IgD-negative memory B cell (primary cell): Measurements from ENCODE around the gene SYT1. TPM values are rescaled to one million over a fixed set of nuclear protein-coding genes. Genes with fewer than 3 reads are reported as not detected.
A peak's percentile ranks its signal among the peaks of the same experiment; 100 is the strongest.
"Not testable (repeated sequence)": the region's sequence is repeated elsewhere in the genome, so short reads cannot be mapped to it uniquely, and the experiment has no call there.

Source experiments
- H3K27ac Mint-ChIP-seq, 3 donors: one replicate each; pipeline ENCODE4 v1.8.0; 2020 to 2022; ENCODE audit warnings: mild to moderate bottlenecking in 3 of 3, mixed read lengths in 3 of 3, moderate library complexity in 1 of 3
- H3K27me3 Mint-ChIP-seq: one replicate; pipeline ENCODE4 v1.8.0; 2021; ENCODE audit warnings: mixed read lengths
- H3K36me3 Mint-ChIP-seq: one replicate; pipeline ENCODE4 v1.8.0; 2020; ENCODE audit warnings: mild to moderate bottlenecking, mixed read lengths
- H3K4me1 Mint-ChIP-seq, 3 donors: one replicate each; pipeline ENCODE4 v1.8.0; 2020 to 2022; ENCODE audit warnings: mixed read lengths in 3 of 3, mild to moderate bottlenecking in 1 of 3
- H3K4me3 Mint-ChIP-seq, 4 donors: one replicate each; pipeline ENCODE4 v1.8.0; 2020 to 2022; ENCODE audit warnings: mild to moderate bottlenecking in 4 of 4, mixed read lengths in 4 of 4, moderate library complexity in 3 of 4
- H3K9me3 Mint-ChIP-seq, 3 donors: one replicate each; pipeline ENCODE4 v1.8.0; 2020 to 2021; ENCODE audit warnings: mixed read lengths in 3 of 3, mild to moderate bottlenecking in 1 of 3
- polyA plus RNA-seq: library from polyadenylated mRNA; unstranded; fragments of 300-500 nt; fragmentation: Illumina TruSeq; gene quantifications from one replicate; pipeline ENCODE4 v1.2.3, GENCODE V29; 2021

SYT1 gene
- 1.6 TPM for polyA plus RNA-seq

DNA sequence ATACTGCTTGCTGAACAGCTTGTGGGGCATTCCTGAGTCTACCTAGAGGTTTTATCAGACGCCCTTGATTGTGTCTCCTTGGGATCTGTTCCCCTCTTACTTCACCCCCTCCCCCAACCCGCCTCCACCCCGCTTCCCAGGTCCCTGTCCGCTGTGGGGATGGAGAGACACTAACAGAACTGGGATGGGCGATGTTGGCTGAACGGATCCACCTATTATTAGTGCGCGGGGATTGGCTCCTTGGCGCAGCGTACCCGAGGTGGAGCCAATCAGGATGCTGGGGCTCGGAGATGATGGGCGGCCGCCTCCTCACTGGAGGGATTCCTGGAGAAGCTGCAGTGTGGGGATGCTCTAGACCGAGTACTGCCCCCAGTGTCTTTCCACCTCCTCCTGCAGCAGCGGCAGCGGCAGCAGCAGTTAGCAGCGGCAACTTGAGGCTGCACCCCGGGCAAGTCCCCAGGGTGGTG is at the start of gene SYT1:
Gene SYT1 (plus strand): TSS at position 372 of the 467 bp plus-strand sequence.
- peak within 1 kb of the TSS; percentile 52 to 90 (median 86) for H3K27ac Mint-ChIP-seq
- H3K36me3 Mint-ChIP-seq = no peaks in the 10 kb centered on the region
- no peaks in the 10 kb centered on the region for H3K9me3 Mint-ChIP-seq
- H3K27me3 Mint-ChIP-seq = no peaks in the 10 kb centered on the region
- peak within 1 kb of the TSS; percentile 89 to 96 (median 96) for H3K4me3 Mint-ChIP-seq
- peaks cover 6 to 20% (median 8%) of the 10 kb centered on the region in 3 donors for H3K4me1 Mint-ChIP-seq

DNA sequence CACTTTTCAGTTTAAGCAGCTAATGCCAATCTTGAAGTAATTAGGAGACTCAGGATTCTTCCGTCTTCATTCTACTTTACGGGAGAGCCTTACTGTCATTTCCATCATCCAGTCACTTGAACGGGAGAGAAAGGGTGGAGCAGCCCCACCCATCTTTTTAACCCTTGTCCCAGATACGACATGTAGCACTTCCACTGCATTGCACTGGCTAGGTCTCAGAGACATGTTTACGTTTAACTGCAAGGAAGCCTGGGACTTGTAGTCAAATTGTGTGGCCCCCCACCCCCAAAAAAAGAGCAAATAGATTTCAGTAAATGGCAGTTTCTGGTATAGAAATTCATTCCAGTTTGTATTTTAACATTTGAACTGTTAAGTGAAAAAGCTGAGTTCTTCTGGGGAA is 46.1 kb upstream of the SYT1 start:
- Mint-ChIP-seq H3K9me3 (no peaks in the 10 kb centered on the region), H3K4me3 (no peak overlapping the region), H3K36me3 (no peaks in the 10 kb centered on the region), H3K4me1 (no peaks in the 10 kb centered on the region), H3K27ac (no peak overlapping the region), H3K27me3 (no peaks in the 10 kb centered on the region)

DNA sequence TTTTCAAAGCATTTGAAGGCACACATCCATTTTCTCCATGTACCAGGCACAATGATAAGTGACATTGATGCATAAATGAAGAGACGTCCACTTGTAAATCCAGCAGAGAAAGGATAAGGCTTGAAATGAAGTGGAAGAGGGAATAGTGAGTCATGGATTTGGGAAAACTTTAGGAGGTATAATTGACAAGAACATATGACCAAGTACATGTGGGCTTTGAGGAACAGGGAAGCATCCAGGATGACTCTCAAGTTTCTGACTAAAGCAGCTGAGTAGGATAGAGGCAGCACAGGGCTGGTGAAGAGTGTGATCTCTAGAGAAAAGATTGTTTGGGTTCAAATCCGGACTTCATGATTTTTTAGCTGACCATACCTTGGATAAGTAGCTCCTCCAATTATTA is 43.6 kb upstream of the SYT1 start:
- no peak overlapping the region for H3K4me3 Mint-ChIP-seq

DNA sequence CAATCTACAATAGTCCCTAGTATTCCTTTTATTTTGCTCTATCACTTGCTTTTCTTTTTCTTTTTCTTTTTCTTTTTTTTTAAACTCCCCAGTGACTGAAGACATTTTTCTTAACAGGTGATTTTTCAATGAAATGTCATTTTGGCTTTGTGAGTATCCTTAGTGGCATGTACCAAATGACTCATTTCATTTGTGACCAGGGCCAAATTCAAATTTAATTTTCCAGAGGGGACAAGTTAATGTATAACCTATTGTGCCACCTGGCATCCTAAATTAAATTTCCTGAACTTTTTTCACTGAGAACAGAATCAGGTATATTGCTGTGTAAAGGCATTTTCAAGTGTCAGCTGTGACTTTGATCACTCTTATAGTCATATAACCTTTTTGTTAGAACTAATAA is 39.7 kb upstream of the SYT1 start:
- peaks cover 0 to 3% (median 2%) of the 10 kb centered on the region in 3 donors for H3K9me3 Mint-ChIP-seq
- H3K27me3 Mint-ChIP-seq = no peaks in the 10 kb centered on the region
- H3K4me1 Mint-ChIP-seq = no peaks in the 10 kb centered on the region
- no peak overlapping the region for H3K4me3 Mint-ChIP-seq
- H3K36me3 Mint-ChIP-seq = no peaks in the 10 kb centered on the region
- H3K27ac Mint-ChIP-seq = no peak overlapping the region

More for the DNA sequence above, 43.6 kb upstream of the SYT1 start:
- H3K36me3 Mint-ChIP-seq = no peaks in the 10 kb centered on the region
- H3K9me3 Mint-ChIP-seq = no peaks in the 10 kb centered on the region
- no peaks in the 10 kb centered on the region for H3K4me1 Mint-ChIP-seq
- H3K27me3 Mint-ChIP-seq = no peaks in the 10 kb centered on the region
- H3K27ac Mint-ChIP-seq = no peak overlapping the region

DNA sequence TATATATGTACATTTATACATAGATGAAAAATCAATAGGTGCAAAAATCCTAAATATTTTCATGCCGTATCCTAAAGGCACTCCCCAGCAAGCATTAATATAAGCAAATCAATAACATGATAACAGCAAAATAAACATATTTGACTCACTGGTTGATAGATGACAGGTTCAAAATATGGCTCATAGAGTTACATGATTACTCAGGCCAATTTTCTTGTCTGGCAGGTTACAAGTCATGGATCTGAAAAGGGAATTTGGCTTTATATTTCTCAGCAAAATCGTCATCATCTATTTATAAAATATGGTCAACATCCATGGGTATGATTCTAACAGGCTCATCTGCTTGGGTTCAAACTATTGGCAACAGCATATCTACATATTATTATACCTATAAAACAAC is 34.9 kb upstream of the SYT1 start:
- Mint-ChIP-seq H3K9me3 (peaks cover 0 to 3% (median 2%) of the 10 kb centered on the region in 3 donors), H3K27me3 (peaks cover 1% of the 10 kb centered on the region)

DNA sequence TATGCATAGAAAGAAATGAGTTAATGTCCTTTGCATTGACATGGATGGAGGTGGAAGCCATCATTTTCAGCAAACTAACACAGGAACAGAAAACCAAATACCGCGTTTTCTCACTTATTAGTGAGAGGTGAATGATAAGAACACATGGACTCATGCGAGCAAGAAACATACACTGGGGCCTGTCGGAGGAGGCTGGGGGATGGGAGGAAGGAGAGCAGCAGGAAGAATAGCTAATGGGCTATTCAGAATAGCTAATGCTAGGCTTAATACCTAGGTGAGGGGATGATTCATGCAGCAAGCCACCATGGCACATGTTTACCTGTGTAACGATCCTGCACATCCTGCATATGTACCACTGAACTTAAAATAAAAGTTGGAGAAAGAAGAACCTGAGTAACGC is 29.1 kb upstream of the SYT1 start:
- Mint-ChIP-seq H3K27ac (no peak overlapping the region), H3K36me3 (no peaks in the 10 kb centered on the region), H3K9me3 (no peaks in the 10 kb centered on the region), H3K4me1 (no peaks in the 10 kb centered on the region), H3K4me3 (no peak overlapping the region), H3K27me3 (peaks cover 1% of the 10 kb centered on the region)

More for the DNA sequence above, 34.9 kb upstream of the SYT1 start:
- Mint-ChIP-seq H3K27ac (no peak overlapping the region), H3K4me1 (no peaks in the 10 kb centered on the region), H3K4me3 (no peak overlapping the region), H3K36me3 (no peaks in the 10 kb centered on the region)

DNA sequence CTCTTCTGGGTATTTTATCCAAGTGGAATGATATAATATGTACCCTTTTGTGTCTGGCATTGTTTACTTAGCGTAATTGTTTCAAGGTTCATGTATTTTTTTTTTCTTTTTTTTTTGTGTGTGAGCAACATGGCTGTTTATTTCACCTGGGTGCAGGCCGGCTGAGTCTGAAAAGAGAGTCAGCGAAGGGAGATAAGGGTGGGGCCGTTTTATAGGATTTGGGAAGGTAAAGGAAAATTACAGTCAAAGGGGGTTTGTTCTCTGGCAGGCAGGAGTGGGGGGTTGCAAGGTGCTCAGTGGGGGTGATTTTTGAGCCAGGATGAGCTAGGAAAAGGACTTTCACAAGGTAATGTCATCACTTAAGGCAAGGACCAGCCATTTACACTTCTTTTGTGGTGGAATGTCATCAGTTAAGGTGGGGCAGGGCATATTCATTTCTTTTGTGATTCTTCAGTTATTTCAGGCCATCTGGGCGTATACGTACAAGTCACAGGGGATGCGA is 24.0 kb upstream of the SYT1 start:
- H3K27ac Mint-ChIP-seq, H3K36me3 Mint-ChIP-seq, H3K4me3 Mint-ChIP-seq, H3K4me1 Mint-ChIP-seq, H3K27me3 Mint-ChIP-seq, H3K9me3 Mint-ChIP-seq: not testable (repeated sequence)

DNA sequence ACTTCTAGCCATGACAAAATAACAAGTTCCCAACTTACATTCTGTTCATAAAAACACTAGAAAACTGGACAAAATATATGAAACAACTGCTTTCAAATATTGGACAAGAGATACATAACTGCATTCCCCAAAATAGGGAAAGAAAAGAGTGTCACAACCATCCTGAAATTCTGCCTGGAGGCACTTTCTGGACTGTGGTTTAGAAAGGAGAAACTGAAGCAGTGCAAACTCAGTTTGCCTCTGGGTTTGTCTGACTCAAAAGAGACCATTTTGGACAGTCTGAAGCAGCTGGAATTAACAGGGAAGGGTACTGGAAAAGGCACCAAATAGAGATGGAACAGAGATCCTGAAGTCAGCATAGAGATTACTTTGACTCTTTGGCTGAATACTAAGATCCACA is 11.3 kb upstream of the SYT1 start:
- peaks cover 0 to 6% (median 0%) of the 10 kb centered on the region in 3 donors for H3K9me3 Mint-ChIP-seq
- H3K4me3 Mint-ChIP-seq = no peak overlapping the region
- H3K27ac Mint-ChIP-seq = no peak overlapping the region
- H3K36me3 Mint-ChIP-seq = no peaks in the 10 kb centered on the region
- H3K27me3 Mint-ChIP-seq = no peaks in the 10 kb centered on the region
- H3K4me1 Mint-ChIP-seq = no peaks in the 10 kb centered on the region

DNA sequence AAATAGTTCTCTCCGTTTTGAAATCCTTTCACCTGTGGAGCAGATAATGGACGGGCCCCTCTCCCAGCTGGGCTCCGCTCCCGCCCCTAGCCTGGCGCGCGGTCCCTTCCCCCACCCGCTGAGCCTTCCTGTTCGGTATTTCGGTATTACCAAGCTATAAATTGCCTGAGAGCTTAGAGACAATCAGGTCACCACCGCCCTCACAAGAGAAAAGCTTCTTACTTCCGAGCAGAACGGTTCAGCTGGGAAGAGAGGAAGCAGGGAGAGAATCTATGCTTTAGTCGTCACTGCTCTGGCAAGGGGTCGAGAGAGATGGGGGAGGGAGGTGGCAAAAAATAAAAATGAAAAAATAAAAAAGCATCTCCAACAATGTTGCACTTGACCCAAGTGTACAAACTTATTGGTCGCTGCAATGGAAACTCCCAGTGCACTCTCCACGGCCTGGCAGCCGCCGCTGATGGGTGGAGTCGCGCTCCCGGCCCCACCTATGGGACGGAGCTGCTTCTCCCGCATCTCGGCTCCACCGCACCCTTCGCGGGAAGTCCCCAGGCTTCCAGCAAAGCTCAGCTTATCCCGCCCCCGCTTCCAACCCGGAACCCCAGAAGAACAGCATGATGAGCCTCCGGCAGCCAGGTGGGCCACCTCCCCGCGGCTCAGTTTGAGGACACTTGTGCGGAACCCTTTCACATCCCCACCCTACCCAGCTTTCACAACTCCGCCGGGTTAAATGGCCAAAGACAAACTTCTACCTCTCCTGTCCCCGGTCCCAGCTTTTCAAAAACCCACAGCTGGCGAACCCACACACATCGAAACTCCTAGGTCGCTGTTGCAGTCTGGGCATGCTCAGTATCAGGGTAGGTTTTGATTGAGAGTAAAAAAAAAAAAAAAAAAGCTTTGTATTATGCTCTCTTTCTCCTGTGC is 832 bp upstream of the SYT1 start:
- Mint-ChIP-seq H3K36me3 (no peaks in the 10 kb centered on the region), H3K4me1 (peaks cover 6 to 20% (median 8%) of the 10 kb centered on the region in 3 donors), H3K27me3 (no peaks in the 10 kb centered on the region), H3K4me3 (peak overlapping the region; percentile 89 to 96 (median 96)), H3K27ac (peak overlapping the region; percentile 52 to 90 (median 86)), H3K9me3 (no peaks in the 10 kb centered on the region)

DNA sequence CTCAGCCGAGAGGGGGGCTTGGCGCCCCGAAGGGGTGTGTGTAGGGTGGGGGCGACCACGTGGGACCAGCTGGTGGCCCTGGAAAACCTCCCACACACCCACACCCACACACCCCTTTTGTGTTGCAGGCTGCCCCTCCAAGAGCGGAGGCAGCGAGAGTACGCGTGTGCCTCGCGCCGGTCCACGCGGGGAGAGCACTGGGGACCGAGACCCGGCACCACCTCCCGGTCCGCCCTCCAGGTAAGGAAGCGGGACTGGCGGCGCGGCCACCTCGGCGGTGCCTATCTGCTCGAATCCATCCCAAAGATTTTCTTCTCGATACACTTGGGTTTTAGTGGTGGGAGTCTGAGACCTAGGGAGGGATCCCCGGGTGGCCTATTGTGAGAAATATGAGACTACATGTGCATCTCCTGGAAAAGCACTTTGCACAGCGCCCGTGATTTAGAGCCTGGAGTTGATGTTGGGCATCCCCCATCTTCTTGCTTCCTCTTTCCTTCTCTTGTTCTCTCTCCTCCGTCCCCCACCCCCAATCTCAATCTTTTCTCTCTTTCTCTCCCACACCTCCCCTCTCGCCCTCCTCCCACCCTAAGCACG is 393 bp downstream of the SYT1 start:
- no peaks in the 10 kb centered on the region for H3K27me3 Mint-ChIP-seq
- H3K36me3 Mint-ChIP-seq = no peaks in the 10 kb centered on the region
- H3K27ac Mint-ChIP-seq = no peak overlapping the region
- H3K4me3 Mint-ChIP-seq = peak overlapping the region; percentile 89 to 96 (median 96)
- H3K9me3 Mint-ChIP-seq = no peaks in the 10 kb centered on the region
- H3K4me1 Mint-ChIP-seq = peaks cover 8 to 20% (median 10%) of the 10 kb centered on the region in 3 donors

DNA sequence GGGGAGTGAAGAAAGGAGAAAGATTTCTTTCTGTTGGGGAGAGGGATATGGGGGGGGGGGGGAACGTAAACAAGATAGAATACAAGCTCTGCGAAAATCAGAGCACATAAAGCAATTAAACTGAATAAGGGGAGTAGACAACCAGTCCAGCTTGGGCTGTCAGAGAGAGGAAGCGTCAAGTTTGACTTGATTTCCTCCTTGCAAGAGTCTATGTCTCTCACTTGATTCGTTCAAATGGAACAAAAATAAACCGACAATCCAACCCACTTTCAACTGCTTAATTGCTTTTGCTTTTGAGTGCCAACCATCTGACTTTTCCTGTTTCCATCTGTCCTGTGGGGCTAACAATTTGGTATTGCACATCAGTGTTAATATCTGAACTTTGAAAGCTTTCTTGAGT is 942 bp downstream of the SYT1 start:
- Mint-ChIP-seq H3K9me3 (no peaks in the 10 kb centered on the region), H3K36me3 (no peaks in the 10 kb centered on the region), H3K27me3 (no peaks in the 10 kb centered on the region), H3K4me1 (peaks cover 8 to 22% (median 12%) of the 10 kb centered on the region in 3 donors), H3K27ac (no peak overlapping the region), H3K4me3 (peak overlapping the region; percentile 89 to 96 (median 96))

DNA sequence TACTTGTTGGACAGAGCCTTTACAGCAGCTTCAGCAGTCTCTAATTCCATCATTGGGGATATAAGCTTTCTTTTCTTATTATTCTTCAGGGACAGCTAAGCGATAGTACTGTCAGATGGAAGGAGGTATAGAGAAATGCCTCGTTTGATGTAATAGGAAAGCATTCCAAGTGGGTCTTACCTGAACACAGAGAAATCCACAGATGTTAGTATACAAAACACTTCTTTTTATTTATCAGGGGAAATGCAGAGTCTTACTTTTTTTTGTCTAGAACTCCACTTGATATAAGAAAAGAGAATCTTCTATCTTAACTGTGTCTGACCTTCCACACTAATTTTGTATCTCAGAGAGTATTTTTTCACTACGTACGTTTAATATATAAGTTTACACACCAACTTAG is 1.9 kb downstream of the SYT1 start:
- Mint-ChIP-seq H3K27ac (no peak overlapping the region), H3K4me3 (peak overlapping the region in 1 of 4 donors; percentile 96), H3K4me1 (peaks cover 10 to 27% (median 17%) of the 10 kb centered on the region in 3 donors), H3K27me3 (no peaks in the 10 kb centered on the region), H3K36me3 (no peaks in the 10 kb centered on the region), H3K9me3 (no peaks in the 10 kb centered on the region)

DNA sequence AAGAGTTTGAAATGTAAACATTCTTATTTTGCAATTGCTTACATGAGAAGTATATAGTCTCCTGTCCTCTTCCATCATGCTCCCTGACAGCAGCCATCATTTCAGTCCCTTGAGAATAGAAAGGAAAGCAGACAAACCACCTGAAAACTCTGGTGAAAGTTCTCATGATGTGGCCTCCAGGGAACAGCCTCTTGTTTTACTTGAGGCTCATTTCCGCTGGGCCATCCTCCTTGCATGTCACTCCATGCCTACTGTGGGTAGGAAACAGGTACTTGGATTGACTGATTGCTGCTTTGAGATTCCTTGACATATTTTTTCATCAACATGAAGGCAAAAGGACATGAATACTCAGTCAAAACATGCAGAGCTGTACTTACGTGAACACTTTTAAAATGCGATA is 6.0 kb downstream of the SYT1 start:
- H3K9me3 Mint-ChIP-seq = no peaks in the 10 kb centered on the region
- no peaks in the 10 kb centered on the region for H3K27me3 Mint-ChIP-seq
- H3K36me3 Mint-ChIP-seq = no peaks in the 10 kb centered on the region
- peaks cover 5 to 20% (median 19%) of the 10 kb centered on the region in 3 donors for H3K4me1 Mint-ChIP-seq
- no peak overlapping the region for H3K27ac Mint-ChIP-seq
- peak overlapping the region in 2 of 4 donors; percentile 24 to 73 for H3K4me3 Mint-ChIP-seq

DNA sequence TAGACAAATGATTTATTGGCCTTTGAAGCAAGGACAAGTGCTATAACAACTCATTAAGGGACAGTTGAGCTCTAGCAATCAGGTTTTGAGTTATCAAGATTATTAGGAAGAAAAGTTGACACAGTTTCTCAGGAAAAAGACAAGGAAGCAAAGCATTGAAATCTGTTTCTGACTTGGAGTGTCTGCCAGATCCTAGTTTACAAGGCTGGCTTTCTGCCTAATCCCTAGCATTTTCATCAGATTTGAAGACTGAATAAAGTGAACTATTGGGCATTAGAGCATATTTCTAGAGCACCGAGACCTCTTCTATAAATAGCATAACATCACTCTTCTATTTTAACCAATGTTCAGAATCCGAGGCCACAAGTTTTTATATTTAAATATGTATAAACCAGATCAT is 7.0 kb downstream of the SYT1 start:
- Mint-ChIP-seq H3K27me3 (no peaks in the 10 kb centered on the region), H3K27ac (peak overlapping the region in 1 of 3 donors; percentile 43), H3K36me3 (no peaks in the 10 kb centered on the region), H3K4me1 (peaks cover 4 to 17% (median 15%) of the 10 kb centered on the region in 3 donors), H3K4me3 (no peak overlapping the region), H3K9me3 (no peaks in the 10 kb centered on the region)

DNA sequence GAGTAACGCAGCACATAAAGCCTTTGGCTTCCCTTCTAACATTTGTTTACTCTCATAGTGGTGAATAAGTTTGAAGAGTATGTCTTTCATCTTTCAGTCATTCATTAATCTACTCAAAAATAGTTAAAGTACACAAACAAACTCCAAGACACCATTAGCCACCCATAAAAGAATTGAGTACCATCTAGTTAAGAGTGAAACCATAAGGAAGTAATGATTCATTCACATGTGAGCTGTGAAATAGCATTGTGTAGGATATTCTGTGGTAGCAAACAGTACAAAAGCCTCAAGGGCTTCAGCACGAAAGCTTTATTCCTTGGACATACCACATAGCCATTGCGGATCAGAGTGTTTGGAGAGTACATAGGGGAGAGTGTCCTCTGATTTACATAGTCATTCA is 13.9 kb downstream of the SYT1 start:
- H3K36me3 Mint-ChIP-seq = no peaks in the 10 kb centered on the region
- no peaks in the 10 kb centered on the region for H3K27me3 Mint-ChIP-seq
- H3K9me3 Mint-ChIP-seq = no peaks in the 10 kb centered on the region
- peaks cover 0 to 3% (median 0%) of the 10 kb centered on the region in 3 donors for H3K4me1 Mint-ChIP-seq
- H3K27ac Mint-ChIP-seq = no peak overlapping the region
- H3K4me3 Mint-ChIP-seq = no peak overlapping the region
